H9 (cell line): ENCODE measurements around the gene ABLIM3. TPM values are rescaled to one million over a fixed set of nuclear protein-coding genes. Genes with fewer than 3 reads are reported as not detected.

ENCODE experiments used
- DNase-seq: peaks from one replicate; pipeline ENCODE4 v3.0.0-alpha.2; 2017
- H2AFZ ChIP-seq: one replicate; pipeline ENCODE4 v1.6.1; 2013; ENCODE audit warnings: mild to moderate bottlenecking, low read length, control low read depth, moderate library complexity
- H2AK5ac ChIP-seq: 2 replicates; pipeline ENCODE4 v1.6.1; 2013; ENCODE audit warnings: low read length, control low read depth, mixed read lengths; ENCODE audit not compliant: insufficient read length
- H2BK120ac ChIP-seq: one replicate; pipeline ENCODE4 v1.6.1; 2013; ENCODE audit warnings: low read depth, mild to moderate bottlenecking, low read length, control low read depth, inconsistent platforms; ENCODE audit not compliant: poor library complexity, severe bottlenecking
- H2BK12ac ChIP-seq: 2 replicates; pipeline ENCODE4 v1.6.1; 2013; ENCODE audit warnings: low read length, control low read depth, mixed read lengths, low read depth; ENCODE audit not compliant: insufficient read length
- H2BK15ac ChIP-seq: 2 replicates; pipeline ENCODE4 v1.6.1; 2013; ENCODE audit warnings: low read depth, low read length, control low read depth
- H2BK20ac ChIP-seq: one replicate; pipeline ENCODE4 v1.6.1; 2013; ENCODE audit warnings: low read depth, mild to moderate bottlenecking, low read length, control low read depth, inconsistent platforms; ENCODE audit not compliant: poor library complexity, severe bottlenecking
- H2BK5ac ChIP-seq: 2 replicates; pipeline ENCODE4 v1.6.1; 2013; ENCODE audit warnings: low read length, control low read depth, mixed read lengths; ENCODE audit not compliant: insufficient read length
- H3K14ac ChIP-seq: 2 replicates; pipeline ENCODE4 v1.6.1; 2013; ENCODE audit warnings: low read length, control low read depth; ENCODE audit not compliant: insufficient read depth
- H3K18ac ChIP-seq: 2 replicates; pipeline ENCODE4 v1.6.1; 2013; ENCODE audit warnings: low read depth, mild to moderate bottlenecking, mixed read lengths, low read length, control low read depth; ENCODE audit not compliant: insufficient read length
- H3K23ac ChIP-seq: 2 replicates; pipeline ENCODE4 v1.6.1; 2013; ENCODE audit warnings: low read length, control low read depth, mixed read lengths, low read depth; ENCODE audit not compliant: insufficient read length
- H3K23me2 ChIP-seq: 2 replicates; pipeline ENCODE4 v1.6.1; 2013; ENCODE audit warnings: low read depth, mild to moderate bottlenecking, mixed read lengths, low read length, control low read depth; ENCODE audit not compliant: insufficient read length, poor library complexity, severe bottlenecking
- H3K27ac ChIP-seq: 2 replicates; pipeline ENCODE4 v1.5.1; 2013; ENCODE audit warnings: low read length, control low read depth, mixed read lengths, low read depth; ENCODE audit not compliant: insufficient read length
- H3K27me3 ChIP-seq: 2 replicates; pipeline ENCODE4 v1.6.1; 2013; ENCODE audit warnings: low read length, control low read depth, inconsistent platforms; ENCODE audit not compliant: insufficient read depth
- H3K4ac ChIP-seq: 2 replicates; pipeline ENCODE4 v1.6.1; 2013; ENCODE audit warnings: low read depth, mild to moderate bottlenecking, control low read depth, inconsistent platforms, low read length, moderate library complexity
- H3K4me1 ChIP-seq: 2 replicates; pipeline ENCODE4 v1.6.1; 2013; ENCODE audit warnings: low read length, control low read depth, inconsistent platforms; ENCODE audit not compliant: insufficient read depth
- H3K4me2 ChIP-seq: 2 replicates; pipeline ENCODE4 v1.6.1; 2013; ENCODE audit warnings: low read length, control low read depth, mixed read lengths; ENCODE audit not compliant: insufficient read length, insufficient read depth
- H3K56ac ChIP-seq: 2 replicates; pipeline ENCODE4 v1.6.1; 2013; ENCODE audit warnings: low read depth, mild to moderate bottlenecking, mixed read lengths, low read length, control low read depth; ENCODE audit not compliant: insufficient read length
- H3K79me1 ChIP-seq: 2 replicates; pipeline ENCODE4 v1.6.1; 2013; ENCODE audit warnings: low read depth, mild to moderate bottlenecking, moderate library complexity, low read length, control low read depth, inconsistent platforms; ENCODE audit not compliant: insufficient read depth, poor library complexity, severe bottlenecking
- H3K79me2 ChIP-seq: 2 replicates; pipeline ENCODE4 v1.6.1; 2013; ENCODE audit warnings: low read length, control low read depth, inconsistent platforms; ENCODE audit not compliant: insufficient read depth
- H3K9ac ChIP-seq: 2 replicates; pipeline ENCODE4 v1.6.1; 2013; ENCODE audit warnings: low read length, control low read depth, mixed read lengths; ENCODE audit not compliant: insufficient read length; ENCODE audit errors: extremely low read depth
- H3K9me3 ChIP-seq: one replicate; pipeline ENCODE4 v1.6.1; 2013; ENCODE audit warnings: low read depth, low read length, inconsistent platforms; ENCODE audit not compliant: control insufficient read depth
- H3T11ph ChIP-seq: one replicate; pipeline ENCODE4 v1.6.1; 2013; ENCODE audit warnings: mild to moderate bottlenecking, low read length, control low read depth, inconsistent platforms
- H4K20me1 ChIP-seq: one replicate; pipeline ENCODE4 v1.6.1; 2013; ENCODE audit not compliant: control insufficient read depth, insufficient read length, insufficient read depth
- H4K5ac ChIP-seq: 2 replicates; pipeline ENCODE4 v1.6.1; 2013; ENCODE audit warnings: low read depth, mild to moderate bottlenecking, mixed read lengths, low read length, control low read depth; ENCODE audit not compliant: insufficient read length
- H4K8ac ChIP-seq: replicated peaks from 2 replicates; pipeline ENCODE4 v1.6.1; 2013; ENCODE audit warnings: low read length, control low read depth, mixed read lengths, low read depth; ENCODE audit not compliant: insufficient read length
- H4K91ac ChIP-seq: 2 replicates; pipeline ENCODE4 v1.6.1; 2013; ENCODE audit warnings: low read depth, mild to moderate bottlenecking, moderate library complexity, mixed read lengths, low read length, control low read depth; ENCODE audit not compliant: insufficient read length
- H3K27ac Mint-ChIP-seq, 3 experiments: 2 replicates in 2 of 3; 3 replicates in 1 of 3; pipeline ENCODE4 v1.8.0; 2020 to 2021; ENCODE audit warnings: mixed read lengths in 3 of 3, mild to moderate bottlenecking in 1 of 3, moderate library complexity in 1 of 3
- H3K27me3 Mint-ChIP-seq: 2 replicates; pipeline ENCODE4 v1.8.0; 2021; ENCODE audit warnings: low read depth, mild to moderate bottlenecking, moderate library complexity, mixed read lengths
- H3K36me3 Mint-ChIP-seq, 3 experiments: 2 replicates in 2 of 3; 3 replicates in 1 of 3; pipeline ENCODE4 v1.8.0; 2020 to 2021; ENCODE audit warnings: low read depth in 3 of 3, mixed read lengths in 3 of 3; ENCODE audit not compliant: insufficient read depth in 1 of 3
- H3K4me1 Mint-ChIP-seq, 2 experiments: 2 replicates each; pipeline ENCODE4 v1.8.0; 2020; ENCODE audit warnings: mixed read lengths in 2 of 2
- H3K4me3 Mint-ChIP-seq, 2 experiments: 2 replicates in 1 of 2; 3 replicates in 1 of 2; pipeline ENCODE4 v1.8.0; 2020 to 2021; ENCODE audit warnings: mild to moderate bottlenecking in 2 of 2, mixed read lengths in 2 of 2, moderate library complexity in 1 of 2
- H3K9me3 Mint-ChIP-seq, 2 experiments: 2 replicates in 1 of 2; 3 replicates in 1 of 2; pipeline ENCODE4 v1.8.0; 2020; ENCODE audit warnings: mild to moderate bottlenecking in 2 of 2, mixed read lengths in 2 of 2, moderate library complexity in 1 of 2
- CTCF ChIP-seq: fragments of 200-600 bp; sonication (generic); conservative IDR thresholded peaks from 3 replicates; pipeline ENCODE4 v1.8.0; 2021; ENCODE audit warnings: antibody characterized with exemption, mild to moderate bottlenecking
- WGBS: extraction: QIAGEN DNeasy Blood & Tissue Kit; methylation state at CpG from one replicate; pipeline ENCODE4 v1.1.7; 2013; ENCODE audit warnings: missing lambda C conversion rate, low lambda C conversion rate, mixed read lengths; ENCODE audit not compliant: insufficient read length; ENCODE audit errors: extremely low coverage; 5-methylcytosine and 5-hydroxymethylcytosine counted together
- total RNA-seq: library from RNA; stranded (reverse); gene quantifications from 2 replicates; pipeline ENCODE4 v1.2.1, GENCODE V29; 2021

ABLIM3 gene
- total RNA-seq, 1 experiment from 2014 or later = 0.20 TPM

GRCh38 chr5:149294872-149295829 lies 153.9 kb downstream of the ABLIM3 start:
- no peak overlapping the region for H3T11ph ChIP-seq

More at GRCh38 chr5:149294872-149295829, 153.9 kb downstream of the ABLIM3 start:
- Histone ChIP-seq H4K91ac (no peak overlapping the region), H2BK15ac (no peak overlapping the region), H3K4me2 (no peak overlapping the region), H3K27me3 (no peaks in the 10 kb centered on the region), H2BK5ac (no peak overlapping the region), H4K5ac (no peak overlapping the region), H2AK5ac (no peak overlapping the region), H3K18ac (no peak overlapping the region), H4K20me1 (no peaks in the 10 kb centered on the region), H2BK12ac (no peak overlapping the region), H3K27ac (no peak overlapping the region), H3K14ac (no peak overlapping the region; the same call in 1 of the 2 replicates), H2BK120ac (no peak overlapping the region), H3K56ac (no peak overlapping the region), H3K4me1 (no peaks in the 10 kb centered on the region; the same call in 1 of the 2 replicates), H3K23ac (no peak overlapping the region), H3K4ac (no peak overlapping the region), H3K9ac (no peak overlapping the region), H3K79me1 (no peaks in the 10 kb centered on the region), H2BK20ac (no peak overlapping the region), H4K8ac (no peak overlapping the region), H3K23me2 (no peaks in the 10 kb centered on the region), H2AFZ (no peak overlapping the region), H3K9me3 (no peaks in the 10 kb centered on the region), H3K79me2 (no peaks in the 10 kb centered on the region)
- Mint-ChIP-seq H3K36me3 (no peaks in the 10 kb centered on the region), H3K9me3 (no peaks in the 10 kb centered on the region), H3K27ac (no peak overlapping the region), H3K27me3 (no peaks in the 10 kb centered on the region; the same call in 1 of the 2 replicates), H3K4me3 (no peak overlapping the region; a peak in 1 of 5 replicates), H3K4me1 (peaks cover 12 to 15% of the 10 kb centered on the region in 2 experiments)
- TF ChIP-seq CTCF = no peak
- 100% methylated on average over 1 of the region's 10 CpGs for WGBS
- no peak for DNase-seq
